Measurements from ENCODE around the gene TULP1. TPM values are rescaled to one million over a fixed set of nuclear protein-coding genes. Genes with fewer than 3 reads are reported as not detected.

Gene TULP1
- total RNA-seq, 1 experiment from 2014 or later = not detected

DNA sequence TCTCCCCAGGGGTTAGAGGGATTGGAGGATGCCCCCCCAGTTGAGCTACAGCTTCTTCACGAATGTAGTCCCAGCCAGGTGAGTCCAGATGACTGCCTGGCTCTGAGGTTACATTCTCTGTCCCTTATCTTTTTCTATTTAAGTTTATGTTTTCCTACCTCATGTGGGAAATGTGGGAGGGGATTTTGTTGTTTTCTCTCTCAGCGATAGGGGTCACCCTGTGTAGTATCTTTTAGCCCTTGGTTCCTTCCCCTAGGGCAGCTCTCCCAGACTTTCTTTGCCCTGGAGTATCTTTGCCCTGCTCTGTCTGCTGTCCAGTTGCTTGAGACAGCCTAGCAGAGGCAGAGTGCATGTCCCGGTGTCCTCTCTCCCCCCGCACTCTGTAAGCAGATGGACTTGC lies 54.8 kb downstream of the TULP1 start (continued):
- TF ChIP-seq, protein P1, sequence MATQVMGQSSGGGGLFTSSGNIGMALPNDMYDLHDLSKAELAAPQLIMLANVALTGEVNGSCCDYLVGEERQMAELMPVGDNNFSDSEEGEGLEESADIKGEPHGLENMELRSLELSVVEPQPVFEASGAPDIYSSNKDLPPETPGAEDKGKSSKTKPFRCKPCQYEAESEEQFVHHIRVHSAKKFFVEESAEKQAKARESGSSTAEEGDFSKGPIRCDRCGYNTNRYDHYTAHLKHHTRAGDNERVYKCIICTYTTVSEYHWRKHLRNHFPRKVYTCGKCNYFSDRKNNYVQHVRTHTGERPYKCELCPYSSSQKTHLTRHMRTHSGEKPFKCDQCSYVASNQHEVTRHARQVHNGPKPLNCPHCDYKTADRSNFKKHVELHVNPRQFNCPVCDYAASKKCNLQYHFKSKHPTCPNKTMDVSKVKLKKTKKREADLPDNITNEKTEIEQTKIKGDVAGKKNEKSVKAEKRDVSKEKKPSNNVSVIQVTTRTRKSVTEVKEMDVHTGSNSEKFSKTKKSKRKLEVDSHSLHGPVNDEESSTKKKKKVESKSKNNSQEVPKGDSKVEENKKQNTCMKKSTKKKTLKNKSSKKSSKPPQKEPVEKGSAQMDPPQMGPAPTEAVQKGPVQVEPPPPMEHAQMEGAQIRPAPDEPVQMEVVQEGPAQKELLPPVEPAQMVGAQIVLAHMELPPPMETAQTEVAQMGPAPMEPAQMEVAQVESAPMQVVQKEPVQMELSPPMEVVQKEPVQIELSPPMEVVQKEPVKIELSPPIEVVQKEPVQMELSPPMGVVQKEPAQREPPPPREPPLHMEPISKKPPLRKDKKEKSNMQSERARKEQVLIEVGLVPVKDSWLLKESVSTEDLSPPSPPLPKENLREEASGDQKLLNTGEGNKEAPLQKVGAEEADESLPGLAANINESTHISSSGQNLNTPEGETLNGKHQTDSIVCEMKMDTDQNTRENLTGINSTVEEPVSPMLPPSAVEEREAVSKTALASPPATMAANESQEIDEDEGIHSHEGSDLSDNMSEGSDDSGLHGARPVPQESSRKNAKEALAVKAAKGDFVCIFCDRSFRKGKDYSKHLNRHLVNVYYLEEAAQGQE (IDR thresholded peaks at IDR 0.05; ENCODE audit: low read depth) = no peak
- TF ChIP-seq ZBTB33 (IDR thresholded peaks at IDR 0.05; ENCODE audit: extremely low read depth, insufficient replicate concordance, low read length) (no peak), EGR1 (IDR thresholded peaks at IDR 0.05; ENCODE audit: low read depth) (no peak), ATF3 (IDR thresholded peaks at IDR 0.05) (no peak), ZFX (IDR thresholded peaks at IDR 0.05) (no peak)

GRCh38 chr6:35454391-35455110 lies 58.1 kb downstream of the TULP1 start:
- H4K20me1 ChIP-seq (ENCODE audit: insufficient read depth) = no peaks in the 10 kb centered on the region
- H3K4me3 ChIP-seq (replicated peaks in 1 of 2; ENCODE audit: low read depth in 1 of 2, low read length in 2 of 2) = no peak overlapping the region
- intact Hi-C loops (cut with micrococcal nuclease) = no loop called here
- no peak overlapping the region for H3K9ac ChIP-seq (ENCODE audit: low read length)
- BruUV-seq (replicated peaks) = no TSS peak
- ChIA-PET RAD21 (ENCODE audit: low non-redundant PET in 1 of 2, low total read pairs in 2 of 2, uncharacterized antibody in 2 of 2, unreplicated experiment in 2 of 2) (no interaction called here), POLR2A (no interaction called here), CTCF (no interaction called here)
- no peaks in the 10 kb centered on the region for H3K27me3 ChIP-seq (ENCODE audit: insufficient read depth, low read length)
- DNase-seq (ENCODE audit: low read depth, low spot score) = no peak
- no peak for TF ChIP-seq SP1 (IDR thresholded peaks at IDR 0.05; ENCODE audit: low read depth)
- peaks cover 4 to 18% of the 10 kb centered on the region in 2 experiments; a peak in 3 of 4 replicates for H3K36me3 ChIP-seq (ENCODE audit: control insufficient read depth in 1 of 2, insufficient read depth in 2 of 2, low read length in 2 of 2)
- H3K4me2 ChIP-seq (ENCODE audit: low read length) = no peak overlapping the region
- peaks cover 13 to 23% of the 10 kb centered on the region in 2 experiments; a peak in 3 of 4 replicates for H3K4me1 ChIP-seq (ENCODE audit: control insufficient read depth in 1 of 2, insufficient read depth in 2 of 2, low read length in 2 of 2)
- no peaks in the 10 kb centered on the region for H3K79me2 ChIP-seq (ENCODE audit: insufficient read depth, low read length)
- H3K9me2 ChIP-seq (ENCODE audit: insufficient read depth) = no peaks in the 10 kb centered on the region
- no peak overlapping the region for H3K27ac ChIP-seq (ENCODE audit: low read depth, low read length)
- H3K9me3 ChIP-seq (ENCODE audit: control insufficient read depth in 1 of 2, insufficient read depth in 1 of 2, low read depth in 1 of 2, low read length in 2 of 2) = no peaks in the 10 kb centered on the region
- H2AFZ ChIP-seq (ENCODE audit: low read depth, low read length, poor library complexity, severe bottlenecking) = no peak overlapping the region
- no peak for ATAC-seq

Measured in HCT116 (cell line).